HG03457 (cell line): ENCODE measurements around the gene CD200.
"Not testable (repeated sequence)": the region's sequence is repeated elsewhere in the genome, so short reads cannot be mapped to it uniquely, and the experiment has no call there.

Experiments
- ATAC-seq: cut with Tn5 transposase; IDR thresholded peaks from one replicate; pipeline ENCODE4 v1.9.1; 2021; ENCODE audit warnings: moderate number of reproducible peaks; ENCODE audit not compliant: unreplicated experiment

Gene CD200

DNA sequence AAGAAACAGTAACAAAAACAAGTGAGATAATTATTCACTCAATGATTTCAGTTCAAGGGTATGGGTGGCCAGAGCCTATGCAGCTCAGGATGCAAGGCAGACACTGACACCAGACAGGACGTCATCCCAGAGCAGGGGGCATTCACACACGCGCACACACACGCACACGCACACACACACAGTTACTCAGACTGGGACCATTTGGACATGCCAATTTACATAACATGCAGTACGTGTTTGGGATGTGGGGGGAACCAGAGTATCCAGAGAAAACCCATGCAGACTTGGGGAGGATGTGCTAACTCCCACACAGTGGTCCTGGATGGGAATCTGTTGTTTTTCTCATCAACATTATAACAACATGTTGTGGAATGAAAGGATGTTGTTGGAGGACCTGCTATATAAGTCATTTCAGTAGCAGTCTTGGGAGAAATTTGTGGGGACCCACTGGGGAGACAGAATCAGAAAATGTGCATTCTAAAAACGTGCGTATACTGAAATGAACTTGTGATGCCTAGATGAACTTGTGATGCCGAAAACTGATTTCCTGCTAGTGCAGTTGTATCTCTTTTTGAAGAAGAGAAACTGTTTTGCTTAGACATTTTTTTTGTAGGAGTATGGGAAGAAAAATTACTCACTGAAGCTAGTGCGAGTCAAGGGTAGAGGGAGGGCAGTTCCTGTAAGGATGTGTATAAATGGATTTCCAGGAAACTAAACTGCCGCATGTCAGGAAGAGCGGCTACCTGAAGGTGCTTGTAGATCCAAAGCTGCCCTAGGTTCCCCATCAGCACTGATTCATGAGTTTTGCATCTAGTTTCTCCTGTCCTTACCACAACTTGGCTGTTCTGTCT, 25.2 kb downstream of the CD200 start:
- ATAC-seq: no peak

DNA sequence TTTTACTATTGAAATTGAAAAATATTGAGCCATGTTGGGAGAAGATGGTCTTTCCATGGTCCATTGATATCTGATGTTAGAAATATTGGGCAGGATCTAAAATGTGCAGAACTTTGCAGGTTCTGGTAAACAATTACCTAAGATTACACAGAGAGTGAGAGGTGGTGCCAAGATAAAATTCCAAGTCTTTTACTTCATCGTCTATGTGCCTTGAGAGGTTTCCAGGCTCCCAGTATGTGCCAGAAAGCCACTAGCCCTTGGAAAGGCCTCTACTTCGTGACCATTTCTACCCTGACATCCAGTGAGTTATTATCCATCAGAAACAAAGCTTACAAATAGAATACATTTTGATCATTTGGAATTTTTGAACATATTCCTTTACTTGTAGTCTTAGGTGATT, 27.6 kb downstream of the CD200 start:
- no peak for ATAC-seq

DNA sequence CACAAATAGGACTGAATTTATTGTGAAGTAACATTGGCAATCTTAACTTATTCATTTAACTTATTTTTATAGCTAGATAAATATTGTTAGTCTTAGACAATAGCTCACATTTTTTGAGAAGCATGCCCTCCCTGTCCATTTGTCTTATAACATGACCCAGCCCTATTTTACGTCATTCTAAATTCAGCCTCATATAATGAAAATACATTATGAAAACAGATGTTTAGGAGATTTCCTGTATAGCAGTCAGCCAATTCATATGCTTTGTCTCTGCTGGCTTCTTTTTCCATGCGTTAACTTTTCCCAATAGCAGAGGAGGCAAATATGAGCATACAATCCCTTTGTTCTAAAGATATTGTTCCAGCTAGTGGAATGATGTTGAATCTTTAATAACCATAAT, 29.3 kb downstream of the CD200 start:
- ATAC-seq: no peak

DNA sequence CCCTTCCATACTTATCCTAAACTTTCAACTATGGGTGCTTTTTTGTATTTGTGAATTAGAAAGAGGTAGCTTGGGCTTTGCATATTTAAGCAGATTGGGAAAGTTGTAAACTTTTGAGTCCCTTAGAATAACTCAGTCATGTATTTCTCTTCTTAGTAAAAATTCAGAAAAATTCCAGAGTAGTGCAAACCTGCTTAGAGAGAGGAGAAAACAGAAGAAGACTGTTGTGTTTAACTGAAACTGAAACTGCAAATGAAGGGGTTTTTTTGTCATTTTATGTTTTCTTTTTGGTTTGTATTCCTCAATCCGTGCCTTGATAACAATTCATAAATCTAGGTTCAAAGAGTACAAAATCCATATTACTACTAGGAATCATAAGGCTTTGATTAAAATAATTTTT, 31.3 kb downstream of the CD200 start:
- ATAC-seq: no peak

DNA sequence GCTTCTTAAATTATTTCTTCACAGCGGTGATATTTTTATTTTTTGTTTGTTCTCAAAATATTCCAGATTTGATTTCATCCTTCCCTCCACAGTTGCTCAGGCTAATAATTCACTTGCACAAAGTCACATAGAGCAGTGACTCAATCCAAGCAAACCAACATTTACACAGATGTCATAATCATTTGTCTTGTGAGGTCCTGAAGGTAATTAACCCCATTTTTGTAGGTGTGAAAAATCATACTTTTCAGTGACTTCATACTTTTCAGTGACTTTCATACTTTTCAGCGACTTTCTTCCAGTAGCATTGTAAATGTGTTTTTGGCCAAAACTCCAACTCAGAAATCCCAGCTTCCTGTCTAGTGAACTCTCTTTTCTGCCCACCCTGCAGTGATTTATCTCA, 32.1 kb downstream of the CD200 start:
- ATAC-seq: no peak

DNA sequence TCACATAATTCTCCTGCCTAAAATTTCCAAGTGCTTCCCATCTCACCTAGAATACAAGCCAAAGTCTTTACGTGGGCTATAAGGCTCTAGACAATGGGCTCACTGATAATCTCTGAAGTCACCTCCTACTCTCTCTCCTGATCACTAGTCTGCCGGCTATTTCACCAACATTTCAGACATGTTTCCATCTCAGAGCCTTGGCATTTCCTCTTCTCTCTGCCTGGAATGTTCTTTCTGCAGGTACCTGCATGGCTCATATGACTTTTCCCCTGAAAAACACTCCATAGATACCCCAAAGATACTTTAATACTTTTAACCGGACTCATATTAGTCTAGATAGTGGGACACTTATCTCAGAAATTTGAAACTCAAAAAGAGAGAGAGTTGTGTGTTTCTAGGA, 32.7 kb downstream of the CD200 start:
- ATAC-seq: no peak

DNA sequence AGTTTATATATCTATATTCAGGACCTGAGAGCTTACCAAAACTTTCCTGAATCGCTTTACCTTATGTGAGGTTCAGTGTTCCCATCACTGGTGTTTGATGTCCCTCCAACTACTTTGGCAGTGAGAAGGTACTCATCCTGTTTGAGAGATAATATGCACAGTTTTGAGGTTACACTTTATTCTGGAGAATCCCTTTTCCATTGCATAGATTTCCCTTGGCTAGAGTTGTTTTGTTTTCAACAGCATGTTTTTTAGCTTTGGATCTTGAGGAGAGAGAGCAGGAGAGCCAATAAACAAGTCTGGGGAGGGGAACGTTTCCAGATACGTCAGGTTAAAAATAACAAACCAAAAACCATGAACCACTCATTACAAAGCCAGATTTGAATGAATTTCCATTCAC, 33.6 kb downstream of the CD200 start:
- no peak for ATAC-seq

DNA sequence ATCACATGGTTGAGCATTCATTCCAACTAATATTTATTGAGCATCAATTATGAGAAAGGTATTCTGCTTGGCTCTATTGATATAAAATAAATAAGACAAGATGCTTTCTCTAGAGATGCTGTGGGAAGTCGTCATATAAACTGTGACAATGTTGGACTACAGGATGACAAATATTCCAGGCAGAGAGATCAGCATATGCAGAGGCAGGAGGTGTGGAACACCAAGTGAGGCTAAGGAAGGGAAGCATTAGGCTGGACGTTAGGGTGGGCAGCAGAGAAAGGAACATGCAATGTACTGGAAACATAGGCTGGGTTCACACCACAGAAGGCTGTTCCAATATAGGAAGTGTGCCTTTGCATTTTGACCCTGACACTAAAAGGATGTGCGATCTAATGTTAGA, 38.6 kb downstream of the CD200 start:
- no peak for ATAC-seq

DNA sequence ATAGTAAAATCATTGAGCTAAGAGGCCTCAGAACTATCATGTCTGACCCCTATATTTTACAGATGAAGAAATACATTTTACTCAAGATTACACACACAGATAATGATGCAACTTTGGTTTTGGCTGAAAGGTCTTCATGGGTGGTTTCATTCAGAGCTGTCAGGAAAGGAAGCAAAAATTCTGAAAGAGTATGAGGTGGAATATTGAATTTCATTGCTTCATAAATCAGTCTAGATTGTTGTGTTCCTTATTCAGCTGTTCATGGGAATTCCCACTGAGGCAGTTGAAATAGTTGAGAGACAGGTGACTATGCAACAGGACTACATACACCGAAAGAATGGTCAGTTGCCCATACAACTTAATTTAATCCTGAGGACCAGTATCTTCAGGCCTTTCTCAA, 39.4 kb downstream of the CD200 start:
- ATAC-seq: no peak

DNA sequence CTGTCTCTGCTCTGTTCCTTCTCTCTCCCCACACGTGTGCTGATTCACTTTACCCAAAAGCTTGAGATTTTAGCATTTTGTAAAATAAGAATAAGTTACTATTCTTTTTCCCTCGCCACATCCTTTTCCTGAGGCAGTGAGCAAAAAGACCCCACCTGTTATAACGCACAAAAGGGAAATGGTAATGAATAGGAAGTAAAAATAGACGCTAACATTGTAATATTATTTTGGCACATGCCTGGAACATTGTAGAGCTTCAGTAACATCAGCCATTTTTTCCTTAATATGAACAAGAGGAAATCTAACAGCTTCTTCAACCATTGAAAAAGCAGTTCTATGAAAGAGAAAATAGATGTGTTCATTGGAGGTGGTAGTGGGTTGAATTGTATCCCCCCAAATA, 40.5 kb downstream of the CD200 start:
- ATAC-seq: no peak

DNA sequence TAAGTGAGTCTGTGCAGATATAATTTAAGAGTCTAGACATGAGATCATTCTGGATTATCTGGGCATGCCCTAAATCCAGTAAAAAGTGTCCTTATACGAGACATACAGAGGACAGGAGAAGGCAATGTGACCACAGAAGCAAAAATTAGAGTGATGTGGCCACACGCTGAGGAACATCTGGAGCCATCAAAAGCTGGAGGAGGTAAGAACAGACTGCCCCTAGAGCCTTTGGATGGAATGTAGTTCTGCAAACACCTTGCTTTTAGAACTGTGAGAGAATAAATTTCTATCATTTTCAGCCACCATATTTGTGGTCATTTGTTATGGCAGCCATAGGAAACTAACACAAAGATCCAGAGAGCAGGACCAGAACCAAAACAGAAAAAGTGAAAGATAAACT, 41.0 kb downstream of the CD200 start:
- no peak for ATAC-seq

DNA sequence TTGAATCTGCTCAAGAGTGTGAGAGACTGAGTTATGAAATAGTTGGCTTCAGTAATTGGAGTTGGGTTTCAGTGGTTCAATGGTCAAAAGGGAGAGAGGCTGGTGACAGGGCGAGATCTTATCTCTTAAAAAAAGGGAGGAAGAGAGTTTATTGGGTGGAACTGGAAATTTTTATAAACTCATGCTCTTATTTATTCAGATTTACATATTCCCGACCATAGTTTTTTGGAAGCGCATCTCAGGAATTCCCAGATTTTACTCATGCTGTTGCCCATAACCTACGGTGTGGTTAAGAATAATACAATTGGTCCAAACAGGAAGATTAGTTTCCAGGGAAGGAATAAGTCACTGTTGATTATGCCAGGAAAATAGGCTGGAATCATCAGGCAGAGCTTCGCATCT, 41.4 kb downstream of the CD200 start:
- ATAC-seq: no peak

DNA sequence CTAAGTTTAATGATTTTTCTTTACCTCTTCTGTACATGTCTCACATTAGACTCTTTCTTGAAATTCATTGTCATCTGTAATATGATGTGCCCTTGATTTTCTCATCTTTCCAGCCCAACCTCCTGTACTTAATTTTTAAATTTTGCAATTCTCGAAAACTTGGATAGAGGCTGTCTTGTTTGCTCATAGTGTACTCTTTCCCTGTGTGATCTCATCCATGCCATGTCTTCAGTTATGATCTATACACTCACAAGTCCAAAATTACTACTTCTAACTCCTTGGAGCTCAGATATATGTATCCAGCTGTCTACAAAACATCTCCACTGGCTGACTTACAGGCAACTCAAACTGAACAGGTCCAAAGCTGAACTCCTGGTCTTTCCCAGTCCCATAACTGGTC, 42.2 kb downstream of the CD200 start:
- no peak for ATAC-seq

DNA sequence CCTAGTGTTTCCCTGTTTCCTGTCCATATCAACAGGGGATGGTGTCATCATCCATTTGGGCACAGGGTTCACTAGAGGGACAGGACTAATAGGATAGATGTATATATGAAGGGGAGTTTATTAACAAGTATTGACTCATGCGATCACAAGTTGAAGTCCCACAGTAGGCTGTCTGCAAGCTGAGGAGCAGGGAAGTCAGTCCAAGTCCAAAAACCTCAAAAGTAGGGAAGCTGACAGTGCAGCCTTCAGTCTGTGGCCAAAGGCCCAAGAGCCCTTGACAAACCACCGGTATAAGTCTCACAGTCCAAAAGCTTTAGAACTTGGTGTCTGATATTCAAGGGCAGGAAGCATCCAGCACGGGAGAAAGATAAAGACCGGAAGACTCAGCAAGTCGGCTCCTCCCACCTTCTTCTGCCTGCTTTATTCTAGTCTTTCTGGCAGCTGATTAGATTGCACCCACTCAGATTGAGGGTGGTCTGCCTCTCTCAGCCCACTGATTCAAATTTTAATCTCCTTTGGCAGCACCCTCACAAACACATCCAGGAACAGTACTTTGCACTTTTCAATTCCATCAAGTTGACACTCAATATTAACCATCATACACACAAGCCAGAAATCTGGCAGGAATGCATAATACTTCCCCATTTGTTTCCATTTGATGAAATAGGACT, 43.4 kb downstream of the CD200 start:
- ATAC-seq: no peak

DNA sequence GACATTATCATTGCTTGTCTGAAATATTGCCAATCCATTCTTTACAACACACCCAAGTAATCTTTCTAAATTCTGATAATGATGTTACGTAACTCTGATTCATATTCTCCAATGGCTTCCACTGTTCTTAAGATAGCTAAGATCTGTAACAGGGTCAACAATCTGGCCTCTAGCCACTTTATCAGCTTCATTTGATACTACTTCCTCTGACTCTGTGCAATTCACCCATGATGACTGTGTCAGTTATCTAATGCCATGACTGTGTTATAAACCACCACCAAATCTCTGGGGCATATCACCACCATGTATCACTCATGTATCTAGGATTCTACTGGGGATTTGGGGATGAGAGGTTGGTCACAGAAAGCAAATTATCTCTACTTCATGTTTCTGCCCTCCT, 44.0 kb downstream of the CD200 start:
- ATAC-seq: no peak

DNA sequence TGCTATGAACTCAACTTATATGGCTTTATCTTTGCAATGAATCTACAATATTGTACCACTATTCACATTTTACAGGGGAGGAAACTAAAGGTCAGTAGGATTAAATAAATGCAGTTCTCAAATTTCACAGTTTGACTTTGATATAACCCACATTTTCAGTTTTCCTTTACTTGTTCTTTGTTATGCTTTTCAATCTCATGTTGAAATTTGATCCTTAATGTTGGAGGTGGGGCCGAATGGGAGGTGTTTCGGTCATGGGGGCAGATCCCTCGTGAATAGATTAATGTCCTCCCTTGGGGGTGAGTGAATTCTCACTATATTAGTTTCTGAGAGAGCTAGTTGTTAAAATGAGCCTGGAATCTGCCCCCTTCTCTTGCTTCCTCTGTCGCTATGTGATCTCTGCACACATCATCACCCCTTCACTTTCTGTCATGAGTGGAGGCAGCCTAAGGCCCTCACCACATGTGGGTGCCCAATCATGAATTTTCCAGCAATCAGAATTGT, 44.7 kb downstream of the CD200 start:
- ATAC-seq: no peak

DNA sequence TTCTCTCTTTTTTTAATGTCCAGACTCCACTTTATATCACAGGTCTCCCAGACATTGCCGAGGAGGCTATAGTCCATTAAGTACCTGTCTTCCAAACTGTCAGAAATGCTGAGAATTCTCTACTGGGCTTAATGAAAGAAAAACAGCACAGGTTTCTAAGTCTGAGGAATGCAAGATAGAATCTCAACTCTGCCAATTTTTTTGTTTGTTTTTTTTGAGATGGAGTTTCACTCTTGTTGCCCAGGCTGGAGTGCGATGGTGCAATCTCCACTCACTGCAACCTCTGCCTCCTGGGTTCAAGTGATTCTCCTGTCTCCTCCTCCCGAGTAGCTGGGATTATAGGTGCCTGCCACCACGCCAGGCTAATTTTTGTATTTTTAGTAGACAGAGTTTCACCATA, 45.4 kb downstream of the CD200 start:
- ATAC-seq: not testable (repeated sequence)

DNA sequence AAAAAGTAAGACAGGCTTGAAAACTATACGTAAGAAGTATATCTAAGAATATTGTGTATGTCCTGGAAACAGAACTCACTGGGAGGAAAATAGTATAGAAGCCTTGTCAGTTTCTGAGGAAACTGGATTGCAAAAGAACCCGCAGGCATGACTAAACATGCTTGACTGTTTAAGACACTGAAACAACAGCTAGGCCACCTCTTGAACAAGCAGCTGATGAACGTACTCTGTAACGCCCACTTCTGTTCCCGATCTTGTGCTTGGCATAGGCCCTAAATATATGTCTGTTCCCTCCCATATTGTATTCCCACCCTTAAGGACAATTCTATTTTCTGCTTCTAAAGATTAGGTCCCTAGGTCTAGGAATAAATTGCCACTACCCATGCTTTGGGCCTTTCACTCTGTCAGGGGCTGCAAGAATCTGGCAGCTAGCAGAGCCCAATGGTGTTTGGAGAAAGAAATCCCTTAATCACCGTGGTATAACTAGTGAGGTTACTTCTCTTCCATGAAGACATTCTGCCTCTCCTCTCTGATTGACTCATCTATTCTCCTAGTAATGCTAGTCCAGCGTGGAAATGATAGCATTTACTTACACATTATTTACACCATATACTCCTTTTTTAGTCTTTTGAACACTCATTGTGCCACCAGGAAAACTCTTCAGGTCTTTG, 46.2 kb downstream of the CD200 start:
- no peak for ATAC-seq

DNA sequence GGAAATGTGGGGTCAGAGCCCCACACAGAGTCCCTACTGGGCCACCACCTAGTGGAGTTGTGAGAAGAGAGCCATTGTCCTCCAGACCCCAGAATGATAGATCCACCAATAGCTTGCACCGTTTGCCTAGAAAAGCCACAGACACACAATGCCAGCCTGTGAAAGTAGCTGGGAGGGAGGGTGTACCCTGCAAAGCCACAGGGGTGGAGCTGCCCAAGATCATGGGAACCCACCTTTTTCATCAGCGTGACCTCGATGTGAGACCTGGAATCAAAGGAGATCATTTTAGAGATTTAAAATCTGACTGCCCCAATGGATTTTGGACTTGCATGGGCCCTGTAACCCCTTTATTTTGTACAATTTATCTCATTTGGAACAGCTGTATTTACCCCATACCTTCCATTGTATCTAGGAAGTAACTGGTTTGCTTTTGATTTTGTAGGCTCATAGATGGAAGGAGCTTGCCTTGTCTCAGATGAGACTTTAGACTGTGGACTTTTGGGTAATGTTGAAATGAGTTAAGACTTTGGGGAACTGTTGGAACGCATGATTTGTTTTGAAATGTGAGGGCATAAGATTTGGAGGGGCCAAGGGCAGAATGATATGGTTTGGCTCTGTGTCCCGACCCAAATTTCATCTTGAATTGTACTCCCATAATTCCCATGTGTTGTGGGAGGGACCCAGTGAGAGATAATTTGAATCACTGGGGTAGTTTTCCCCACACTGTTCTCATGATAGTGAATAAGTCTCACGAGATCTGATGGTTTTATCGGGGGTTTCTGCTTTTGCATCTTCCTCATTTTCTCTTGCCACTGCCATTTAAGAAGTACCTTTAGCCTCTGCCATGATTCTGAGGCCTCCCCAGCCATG, 49.0 kb downstream of the CD200 start:
- no peak for ATAC-seq

DNA sequence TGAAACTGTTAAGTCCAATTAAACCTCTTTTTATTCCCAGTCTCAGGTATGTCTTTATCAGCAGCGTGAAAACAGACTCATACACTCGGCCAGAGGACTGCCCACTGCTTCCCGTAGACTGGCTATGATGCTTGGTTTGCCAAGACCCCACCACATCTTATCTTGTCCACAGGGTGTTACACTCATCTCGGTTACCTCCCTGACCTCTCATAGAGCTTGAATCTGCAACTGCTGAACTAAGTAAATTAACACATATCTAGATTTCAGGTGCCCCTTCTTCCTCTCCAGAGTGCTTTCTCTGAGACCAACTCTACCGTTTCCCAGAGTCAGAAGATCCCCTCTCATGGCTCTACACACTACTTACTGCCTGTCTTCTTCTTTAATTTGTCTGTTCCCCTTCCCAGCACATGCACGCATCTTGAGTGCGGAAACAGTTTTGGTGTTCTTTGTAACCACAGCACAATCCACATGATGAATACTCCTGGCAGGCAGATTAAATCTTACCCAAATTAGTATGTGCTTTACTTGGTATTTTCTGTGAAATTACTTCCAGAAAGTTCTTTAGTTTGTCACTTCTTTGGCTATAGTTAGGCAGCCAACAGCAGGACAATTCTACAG, 49.7 kb downstream of the CD200 start:
- no peak for ATAC-seq

DNA sequence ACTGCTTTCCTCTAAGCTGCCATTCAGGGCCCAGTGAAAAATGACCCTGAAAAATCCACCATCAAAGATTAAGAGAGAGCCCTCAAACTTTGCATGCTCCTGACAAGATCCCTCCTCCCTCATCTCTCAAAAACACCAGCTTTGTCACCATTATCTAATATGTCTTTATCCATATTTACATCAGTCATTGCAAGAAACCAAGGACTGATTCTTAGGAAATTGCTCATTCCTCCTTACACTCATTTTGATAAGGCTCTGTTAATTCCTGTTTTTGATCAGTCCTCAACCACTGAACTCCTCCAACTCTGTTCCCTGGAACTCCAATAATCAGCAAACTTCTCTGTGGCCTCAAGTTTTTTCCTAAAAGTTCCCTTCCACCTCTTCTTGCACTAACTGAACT, 51.8 kb downstream of the CD200 start:
- ATAC-seq: no peak
